ENCODE data around the gene ZNF185.

DNA sequence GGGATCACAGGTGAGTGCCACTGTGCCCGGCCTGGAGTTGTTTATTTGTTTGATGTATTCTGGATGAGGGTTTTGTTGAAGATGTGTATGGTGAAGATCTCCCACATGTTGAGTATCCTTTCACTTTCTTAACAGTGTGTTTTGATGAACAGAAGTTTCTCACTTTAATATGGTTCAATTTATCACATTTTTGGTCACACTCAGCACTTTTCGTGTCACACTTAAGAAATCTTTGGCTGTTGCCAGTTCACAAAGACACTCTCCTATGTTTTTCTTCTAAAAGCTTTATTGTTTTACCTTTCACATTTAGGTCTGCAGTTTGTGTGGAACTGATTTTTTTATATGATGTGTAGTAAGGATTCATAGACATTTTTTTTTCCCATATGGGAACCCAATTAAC, 16.6 kb upstream of the ZNF185 start:
- no peak for TF ChIP-seq SP1 (IDR thresholded peaks at IDR 0.05; ENCODE audit: low read depth, low read length)
- TF ChIP-seq POLR2AphosphoS5 (IDR thresholded peaks at IDR 0.05; ENCODE audit: low read length) = no peak
- no peak for TF ChIP-seq SPI1 (IDR thresholded peaks at IDR 0.05; ENCODE audit: borderline replicate concordance, insufficient read depth, low read depth, low read length)
- TF ChIP-seq RAD21 (IDR thresholded peaks at IDR 0.05; ENCODE audit: insufficient read depth, low read depth, low read length) = no peak
- TF ChIP-seq PAX8 (IDR thresholded peaks at IDR 0.05) = no peak
- TF ChIP-seq, protein P1, sequence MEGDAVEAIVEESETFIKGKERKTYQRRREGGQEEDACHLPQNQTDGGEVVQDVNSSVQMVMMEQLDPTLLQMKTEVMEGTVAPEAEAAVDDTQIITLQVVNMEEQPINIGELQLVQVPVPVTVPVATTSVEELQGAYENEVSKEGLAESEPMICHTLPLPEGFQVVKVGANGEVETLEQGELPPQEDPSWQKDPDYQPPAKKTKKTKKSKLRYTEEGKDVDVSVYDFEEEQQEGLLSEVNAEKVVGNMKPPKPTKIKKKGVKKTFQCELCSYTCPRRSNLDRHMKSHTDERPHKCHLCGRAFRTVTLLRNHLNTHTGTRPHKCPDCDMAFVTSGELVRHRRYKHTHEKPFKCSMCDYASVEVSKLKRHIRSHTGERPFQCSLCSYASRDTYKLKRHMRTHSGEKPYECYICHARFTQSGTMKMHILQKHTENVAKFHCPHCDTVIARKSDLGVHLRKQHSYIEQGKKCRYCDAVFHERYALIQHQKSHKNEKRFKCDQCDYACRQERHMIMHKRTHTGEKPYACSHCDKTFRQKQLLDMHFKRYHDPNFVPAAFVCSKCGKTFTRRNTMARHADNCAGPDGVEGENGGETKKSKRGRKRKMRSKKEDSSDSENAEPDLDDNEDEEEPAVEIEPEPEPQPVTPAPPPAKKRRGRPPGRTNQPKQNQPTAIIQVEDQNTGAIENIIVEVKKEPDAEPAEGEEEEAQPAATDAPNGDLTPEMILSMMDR (IDR thresholded peaks at IDR 0.05 in 2 of 3, conservative IDR thresholded peaks at IDR 0.05 in 1 of 3; ENCODE audit: control insufficient read depth in 2 of 3, extremely low read depth in 1 of 3, insufficient read depth in 1 of 3, low read depth in 3 of 3, low read length in 3 of 3) = no peak
- TF ChIP-seq NR2C1 (IDR thresholded peaks at IDR 0.05) = no peak
- no peak for TF ChIP-seq NR2F1 (conservative IDR thresholded peaks at IDR 0.05)
- no peak for TF ChIP-seq MEF2A (IDR thresholded peaks at IDR 0.05; ENCODE audit: insufficient read depth, low read depth, low read length)
- no peak for TF ChIP-seq PML (IDR thresholded peaks at IDR 0.05; ENCODE audit: low read length)
- TF ChIP-seq JUND (IDR thresholded peaks at IDR 0.05; ENCODE audit: low read depth, low read length) = no peak
- no peak for TF ChIP-seq NR2C2 (IDR thresholded peaks at IDR 0.05; ENCODE audit: borderline replicate concordance, control insufficient read depth, insufficient read length, low read depth)
- TF ChIP-seq CHD2 (IDR thresholded peaks at IDR 0.05; ENCODE audit: borderline replicate concordance, low read depth, low read length) = no peak

All from GM12878 (cell line).